ENCODE measurements around the gene SLC38A1. TPM values are rescaled to one million over a fixed set of nuclear protein-coding genes. Genes with fewer than 3 reads are reported as not detected.

The SLC38A1 gene
- total RNA-seq, 6 donors from 2014 or later = 12.7 to 75.7 (median 49.9) TPM

GRCh38 chr12:46244273-46244915 is 24.4 kb downstream of the SLC38A1 start:
- 97 to 100% methylated on average over 1 of the region's 1 CpG for WGBS, 2 donors
- Histone ChIP-seq H3K9me3 (no peaks in the 10 kb centered on the region), H3K4me1 (peaks cover 0 to 4% (median 0%) of the 10 kb centered on the region in 4 donors), H3K4me3 (no peak overlapping the region), H3K36me3 (no peaks in the 10 kb centered on the region), H3K27ac (no peak overlapping the region), H3K27me3 (no peaks in the 10 kb centered on the region)
- ATAC-seq (ENCODE audit: low FRiP score in 2 of 2) (no peak), DNase-seq (no peak)
- TF ChIP-seq CTCF (IDR thresholded peaks at IDR 0.05) (no peak), POLR2A (IDR thresholded peaks at IDR 0.05) (no peak), EP300 (IDR thresholded peaks at IDR 0.05) (no peak), POLR2AphosphoS5 (IDR thresholded peaks at IDR 0.05) (no peak)

- WGBS, 2 donors = 84 to 89% methylated on average over 2 of the region's 2 CpGs
These were observed 26.3 kb downstream of the SLC38A1 start for GRCh38 chr12:46242569-46242968.

DNA sequence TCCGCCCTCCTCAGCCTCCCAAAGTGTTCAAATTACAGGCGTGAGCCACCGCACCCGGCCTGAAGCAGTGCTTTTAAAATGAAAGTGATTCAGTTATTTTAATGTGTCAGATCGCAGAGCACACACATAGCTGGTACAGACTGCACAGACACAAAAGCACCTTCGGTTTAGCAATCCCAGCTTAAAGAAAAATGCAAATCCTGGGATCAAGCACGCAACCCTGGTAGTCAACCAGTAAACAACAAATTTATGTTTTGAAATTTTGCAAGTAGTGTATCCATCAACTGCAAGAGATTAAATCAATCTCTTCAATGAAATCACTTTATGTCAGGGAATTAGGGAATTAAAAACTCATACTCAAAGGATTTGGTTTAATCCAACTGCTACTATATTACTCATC is 28.4 kb downstream of the SLC38A1 start:
- Histone ChIP-seq H3K27ac (no peak overlapping the region), H3K9me3 (no peaks in the 10 kb centered on the region), H3K27me3 (no peaks in the 10 kb centered on the region), H3K4me1 (no peaks in the 10 kb centered on the region), H3K4me3 (no peak overlapping the region), H3K36me3 (no peaks in the 10 kb centered on the region)
- 93 to 94% methylated on average over 7 of the region's 7 CpGs for WGBS, 2 donors
- ATAC-seq (ENCODE audit: low FRiP score in 2 of 2) = no peak
- no peak for TF ChIP-seq CTCF (IDR thresholded peaks at IDR 0.05)
- TF ChIP-seq POLR2AphosphoS5 (IDR thresholded peaks at IDR 0.05) = no peak
- TF ChIP-seq EP300 (IDR thresholded peaks at IDR 0.05) = no peak
- TF ChIP-seq POLR2A (IDR thresholded peaks at IDR 0.05) = no peak
- DNase-seq = no peak

More at GRCh38 chr12:46242569-46242968, 26.3 kb downstream of the SLC38A1 start:
- TF ChIP-seq POLR2A (IDR thresholded peaks at IDR 0.05) (no peak), POLR2AphosphoS5 (IDR thresholded peaks at IDR 0.05) (no peak), EP300 (IDR thresholded peaks at IDR 0.05) (no peak), CTCF (IDR thresholded peaks at IDR 0.05) (no peak)
- Histone ChIP-seq H3K36me3 (no peaks in the 10 kb centered on the region), H3K27ac (no peak overlapping the region), H3K9me3 (no peaks in the 10 kb centered on the region), H3K4me3 (no peak overlapping the region), H3K4me1 (peaks cover 0 to 4% (median 0%) of the 10 kb centered on the region in 4 donors), H3K27me3 (no peaks in the 10 kb centered on the region)
- ATAC-seq (ENCODE audit: low FRiP score in 2 of 2) (no peak), DNase-seq (no peak)

- Histone ChIP-seq H3K9me3 (no peaks in the 10 kb centered on the region), H3K4me3 (no peak overlapping the region), H3K4me1 (no peaks in the 10 kb centered on the region), H3K27ac (no peak overlapping the region), H3K27me3 (no peaks in the 10 kb centered on the region), H3K36me3 (no peaks in the 10 kb centered on the region)
- 75 to 83% methylated on average over 1 of the region's 1 CpG for WGBS, 2 donors
- ATAC-seq (ENCODE audit: low FRiP score in 2 of 2) (no peak), DNase-seq (no peak)
- TF ChIP-seq POLR2AphosphoS5 (IDR thresholded peaks at IDR 0.05) = no peak
- no peak for TF ChIP-seq EP300 (IDR thresholded peaks at IDR 0.05)
- TF ChIP-seq POLR2A (IDR thresholded peaks at IDR 0.05) = no peak
- no peak for TF ChIP-seq CTCF (IDR thresholded peaks at IDR 0.05)
These were observed 30.0 kb downstream of the SLC38A1 start for GRCh38 chr12:46238821-46239220.

Measured in upper lobe of left lung (tissue), 6 donors.